Astrocyte (in vitro differentiated cells and primary cell): Measurements from ENCODE around the gene RNF214. TPM values are rescaled to one million over a fixed set of nuclear protein-coding genes. Genes with fewer than 3 reads are reported as not detected.

Experiments
- DNase-seq: peaks from one replicate; pipeline ENCODE4 v3.0.0-alpha.2; 2010; ENCODE audit warnings: low read depth
- FAIRE-seq: peaks from 2 replicates; lab custom pipeline; 2011; peaks lifted over from hg19 to GRCh38; lab: Jason Lieb, UNC
- H2AFZ ChIP-seq: 2 replicates; pipeline ENCODE4 v1.6.0; 2012; ENCODE audit warnings: low read depth, low read length, inconsistent platforms
- H3K27ac ChIP-seq: 2 replicates; pipeline ENCODE4 v1.5.1; 2011; ENCODE audit warnings: low read depth, low read length, inconsistent platforms
- H3K27me3 ChIP-seq: 2 replicates; pipeline ENCODE4 v1.6.0; 2011; ENCODE audit warnings: low read length, inconsistent platforms; ENCODE audit not compliant: insufficient read depth
- H3K36me3 ChIP-seq: 2 replicates; pipeline ENCODE4 v1.5.1; 2011; ENCODE audit warnings: low read length, inconsistent platforms; ENCODE audit not compliant: insufficient read depth
- H3K4me1 ChIP-seq: 2 replicates; pipeline ENCODE4 v1.5.1; 2011; ENCODE audit warnings: low read length, inconsistent platforms; ENCODE audit not compliant: insufficient read depth
- H3K4me2 ChIP-seq: 2 replicates; pipeline ENCODE4 v1.6.0; 2012; ENCODE audit warnings: low read length, inconsistent platforms
- H3K4me3 ChIP-seq: 2 replicates; pipeline ENCODE4 v1.5.1; 2011; ENCODE audit warnings: low read depth, mild to moderate bottlenecking, low read length, inconsistent platforms; ENCODE audit not compliant: insufficient read depth
- H3K79me2 ChIP-seq: 2 replicates; pipeline ENCODE4 v1.6.0; 2012; ENCODE audit warnings: mild to moderate bottlenecking, low read length, inconsistent platforms; ENCODE audit not compliant: insufficient read depth
- H3K9ac ChIP-seq: 2 replicates; pipeline ENCODE4 v1.6.0; 2012; ENCODE audit warnings: mild to moderate bottlenecking, low read length, inconsistent platforms
- H3K9me3 ChIP-seq: 2 replicates; pipeline ENCODE4 v1.5.1; 2012; ENCODE audit warnings: low read depth, mild to moderate bottlenecking, low read length, inconsistent platforms; ENCODE audit not compliant: insufficient read depth
- H4K20me1 ChIP-seq: 2 replicates; pipeline ENCODE4 v1.6.0; 2012; ENCODE audit warnings: low read length, inconsistent platforms; ENCODE audit not compliant: insufficient read depth
- H3K27ac Mint-ChIP-seq: one replicate; pipeline ENCODE4 v1.8.0; 2021; ENCODE audit warnings: mild to moderate bottlenecking, mixed read lengths; ENCODE audit not compliant: unreplicated experiment
- H3K27me3 Mint-ChIP-seq: one replicate; pipeline ENCODE4 v1.8.0; 2021; ENCODE audit warnings: low read depth, mixed read lengths; ENCODE audit not compliant: unreplicated experiment
- H3K36me3 Mint-ChIP-seq: one replicate; pipeline ENCODE4 v1.8.0; 2021; ENCODE audit warnings: low read depth, mixed read lengths; ENCODE audit not compliant: unreplicated experiment
- H3K4me1 Mint-ChIP-seq: one replicate; pipeline ENCODE4 v1.8.0; 2021; ENCODE audit warnings: low read depth, mixed read lengths; ENCODE audit not compliant: unreplicated experiment
- H3K4me3 Mint-ChIP-seq: one replicate; pipeline ENCODE4 v1.8.0; 2021; ENCODE audit warnings: mild to moderate bottlenecking, moderate library complexity, mixed read lengths; ENCODE audit not compliant: unreplicated experiment
- H3K9me3 Mint-ChIP-seq: one replicate; pipeline ENCODE4 v1.8.0; 2021; ENCODE audit warnings: mild to moderate bottlenecking, mixed read lengths; ENCODE audit not compliant: unreplicated experiment
- EZH2 ChIP-seq: IDR thresholded peaks from 2 replicates; pipeline ENCODE4 v1.6.1; 2012; ENCODE audit warnings: mild to moderate bottlenecking, low read length, inconsistent platforms; ENCODE audit not compliant: insufficient read depth
- total RNA-seq: library from RNA; stranded (reverse); gene quantifications from 2 replicates; pipeline ENCODE4 v1.2.1, GENCODE V29; 2021
- TF ChIP-seq, protein P1 (sequence below): IDR thresholded peaks from 2 replicates; pipeline ENCODE4 v1.5.1; 2011; ENCODE audit warnings: low read depth, mild to moderate bottlenecking, inconsistent platforms, low read length, moderate library complexity; ENCODE audit not compliant: insufficient read depth

Gene RNF214
- total RNA-seq, 1 donor from 2014 or later, result 23.6 TPM

DNA sequence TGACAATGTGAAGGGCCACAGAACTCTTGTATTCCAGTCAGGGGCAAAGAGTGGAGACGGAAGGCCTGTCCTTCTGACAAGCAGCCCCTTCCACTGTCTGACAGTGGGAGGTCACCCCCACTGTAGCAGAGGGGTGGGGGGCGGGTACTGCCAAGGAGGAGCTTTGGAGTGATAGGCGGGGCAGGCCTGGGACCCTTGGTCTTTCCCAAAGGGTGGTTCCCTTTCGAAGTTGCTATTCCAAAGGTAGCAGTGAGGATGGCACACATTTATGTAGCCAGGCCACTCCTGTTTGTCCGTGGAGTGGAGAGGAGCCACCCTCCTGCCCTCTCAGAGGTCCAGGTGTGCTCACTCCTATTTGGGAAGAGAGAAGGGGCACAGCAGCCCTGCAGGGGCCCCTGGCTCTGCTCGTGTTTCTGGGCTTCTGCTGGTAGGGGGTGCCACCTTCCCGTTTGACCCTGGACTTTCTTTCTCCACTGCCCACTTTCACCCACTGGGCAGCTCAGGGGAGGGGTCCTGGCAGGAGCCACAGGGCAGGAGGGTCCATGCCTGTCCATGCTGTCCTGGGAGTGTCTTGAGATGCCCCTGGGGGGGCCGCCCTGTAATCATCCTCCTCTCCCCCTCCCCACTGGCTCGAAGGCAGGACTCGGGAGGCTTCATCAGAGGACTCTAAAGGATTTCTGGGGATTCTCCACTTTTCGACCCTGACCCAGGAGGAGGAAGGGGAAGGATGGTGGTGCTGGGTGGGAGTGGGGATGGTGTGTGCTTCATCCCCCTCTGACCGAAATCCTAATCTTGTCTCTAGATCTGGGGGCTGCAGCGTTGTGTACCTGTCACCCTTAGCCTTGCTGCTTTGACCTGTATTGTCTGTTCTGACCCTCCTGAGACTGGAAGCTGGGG is 32.3 kb upstream of the RNF214 start:
- no peaks in the 10 kb centered on the region for H3K27me3 Mint-ChIP-seq
- no peaks in the 10 kb centered on the region for H3K9me3 ChIP-seq
- peaks cover 77% of the 10 kb centered on the region for H3K79me2 ChIP-seq
- no peaks in the 10 kb centered on the region for H3K9me3 Mint-ChIP-seq
- H3K9ac ChIP-seq, result peak overlapping the region; percentile 91
- peak overlapping the region; percentile 98 for H3K4me2 ChIP-seq
- H2AFZ ChIP-seq, result no peak overlapping the region
- peaks cover 25% of the 10 kb centered on the region for H3K36me3 ChIP-seq
- H3K4me3 ChIP-seq, result peak overlapping the region; percentile 83
- peak overlapping the region; percentile 99 for H3K27ac Mint-ChIP-seq
- H3K36me3 Mint-ChIP-seq, result peaks cover 36% of the 10 kb centered on the region
- H3K4me3 Mint-ChIP-seq, result peak overlapping the region; percentile 97
- peak; percentile 52 for FAIRE-seq
- peaks cover 51% of the 10 kb centered on the region for H3K4me1 ChIP-seq
- DNase-seq, result no peak
- peaks cover 59% of the 10 kb centered on the region for H4K20me1 ChIP-seq
- no peaks in the 10 kb centered on the region for H3K27me3 ChIP-seq
- peaks cover 52% of the 10 kb centered on the region for H3K4me1 Mint-ChIP-seq
- TF ChIP-seq, protein P1, sequence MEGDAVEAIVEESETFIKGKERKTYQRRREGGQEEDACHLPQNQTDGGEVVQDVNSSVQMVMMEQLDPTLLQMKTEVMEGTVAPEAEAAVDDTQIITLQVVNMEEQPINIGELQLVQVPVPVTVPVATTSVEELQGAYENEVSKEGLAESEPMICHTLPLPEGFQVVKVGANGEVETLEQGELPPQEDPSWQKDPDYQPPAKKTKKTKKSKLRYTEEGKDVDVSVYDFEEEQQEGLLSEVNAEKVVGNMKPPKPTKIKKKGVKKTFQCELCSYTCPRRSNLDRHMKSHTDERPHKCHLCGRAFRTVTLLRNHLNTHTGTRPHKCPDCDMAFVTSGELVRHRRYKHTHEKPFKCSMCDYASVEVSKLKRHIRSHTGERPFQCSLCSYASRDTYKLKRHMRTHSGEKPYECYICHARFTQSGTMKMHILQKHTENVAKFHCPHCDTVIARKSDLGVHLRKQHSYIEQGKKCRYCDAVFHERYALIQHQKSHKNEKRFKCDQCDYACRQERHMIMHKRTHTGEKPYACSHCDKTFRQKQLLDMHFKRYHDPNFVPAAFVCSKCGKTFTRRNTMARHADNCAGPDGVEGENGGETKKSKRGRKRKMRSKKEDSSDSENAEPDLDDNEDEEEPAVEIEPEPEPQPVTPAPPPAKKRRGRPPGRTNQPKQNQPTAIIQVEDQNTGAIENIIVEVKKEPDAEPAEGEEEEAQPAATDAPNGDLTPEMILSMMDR, result no peak
- no peak for TF ChIP-seq EZH2
- H3K27ac ChIP-seq, result peak overlapping the region; percentile 76

DNA sequence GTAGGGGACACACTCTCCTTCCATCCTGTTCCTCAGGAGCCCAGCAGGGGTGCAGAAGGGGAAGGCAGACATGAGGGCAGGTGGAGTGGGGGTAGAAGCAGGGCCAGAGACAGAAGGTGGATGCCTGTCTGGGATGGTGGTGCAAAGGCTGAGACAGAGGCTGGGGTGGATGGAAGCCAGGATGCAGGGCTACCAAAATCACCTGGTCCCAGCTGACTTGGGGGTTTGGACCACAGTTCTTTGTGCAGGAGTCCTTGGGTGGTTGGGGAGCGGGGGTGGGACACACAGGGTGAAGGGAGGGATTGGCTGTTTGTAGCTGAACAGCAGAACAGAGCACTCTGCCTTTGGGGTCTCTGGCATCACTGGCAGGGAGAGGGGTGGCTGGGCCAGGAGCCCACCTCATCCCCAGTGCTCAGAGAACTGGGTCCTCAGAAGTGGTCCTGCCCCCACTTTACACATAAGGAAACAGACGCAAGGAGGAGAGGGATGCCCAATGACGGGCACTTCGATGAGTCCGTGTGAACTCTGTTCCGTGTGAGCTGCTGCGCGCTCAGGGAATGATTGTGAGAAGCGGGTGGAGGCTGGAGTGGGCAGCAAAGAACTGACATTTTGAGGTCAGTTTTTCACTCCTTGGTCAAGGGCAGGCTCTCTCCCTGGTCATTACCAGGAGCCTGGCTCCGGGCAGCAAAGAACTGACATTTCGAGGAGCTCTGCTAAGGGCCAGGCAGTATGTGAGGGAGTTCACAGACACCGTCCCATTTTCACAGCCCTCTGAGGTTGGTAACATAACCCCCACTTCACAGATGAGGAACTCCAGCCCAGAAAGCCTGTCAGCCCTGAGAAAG is 31.4 kb upstream of the RNF214 start:
- Histone ChIP-seq H3K36me3 (peaks cover 29% of the 10 kb centered on the region), H3K4me2 (peak overlapping the region; percentile 98), H3K9me3 (no peaks in the 10 kb centered on the region), H3K9ac (peak overlapping the region; percentile 91), H3K79me2 (peaks cover 80% of the 10 kb centered on the region), H3K27ac (peak overlapping the region; percentile 76), H4K20me1 (peaks cover 63% of the 10 kb centered on the region), H2AFZ (no peak overlapping the region), H3K4me1 (peaks cover 55% of the 10 kb centered on the region), H3K27me3 (no peaks in the 10 kb centered on the region), H3K4me3 (peak overlapping the region; percentile 83)
- Mint-ChIP-seq H3K4me1 (peaks cover 58% of the 10 kb centered on the region), H3K27me3 (no peaks in the 10 kb centered on the region), H3K27ac (peak overlapping the region; percentile 99), H3K9me3 (no peaks in the 10 kb centered on the region), H3K36me3 (peaks cover 33% of the 10 kb centered on the region), H3K4me3 (peak overlapping the region; percentile 97)
- no peak for DNase-seq
- no peak for FAIRE-seq
- TF ChIP-seq, protein P1, result no peak
